Loucy (cell line): ENCODE data around the gene PPARGC1A.

Experiments
- CTCF ChIP-seq: fragments of 200-600 bp; sonication (generic); conservative IDR thresholded peaks from 2 replicates; pipeline ENCODE4 v1.5.1; 2014; ENCODE audit warnings: mild to moderate bottlenecking, antibody characterized with exemption, low read length
- EZH2phosphoT487 ChIP-seq: fragments of 200-600 bp; IDR thresholded peaks from 2 replicates; pipeline ENCODE4 v1.6.1; 2018; ENCODE audit warnings: antibody characterized with exemption, mild to moderate bottlenecking, moderate library complexity, borderline replicate concordance

GRCh38 chr4:23888421-23889319 is 1.2 kb downstream of the PPARGC1A start:
- TF ChIP-seq CTCF (no peak), EZH2phosphoT487 (no peak)
